Left forelimb (tissue), 1 donor: ENCODE results near the gene DFFB.

Source experiments
- DNase-seq: peaks from one replicate; pipeline ENCODE4 v3.0.0-alpha.2; 2018; ENCODE audit warnings: low spot score

The DFFB gene

DNA sequence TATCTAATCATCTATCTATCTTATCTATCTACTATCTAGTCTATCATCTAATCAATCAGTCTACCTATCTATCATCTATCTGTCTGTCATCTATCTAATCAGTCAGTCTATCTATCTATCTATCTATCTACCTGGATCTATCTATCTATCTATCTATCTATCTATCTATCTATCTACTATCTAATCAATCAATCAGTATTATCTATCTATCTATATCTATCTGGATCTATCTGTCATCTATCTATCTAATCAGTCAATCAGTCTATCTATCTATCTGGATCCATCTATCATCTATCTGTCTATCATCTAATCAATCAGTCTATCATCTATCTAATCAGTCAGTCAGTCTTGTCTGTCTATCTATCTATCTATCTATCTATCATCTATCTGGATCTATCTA lies 69.7 kb downstream of the DFFB start:
- no peak for DNase-seq

DNA sequence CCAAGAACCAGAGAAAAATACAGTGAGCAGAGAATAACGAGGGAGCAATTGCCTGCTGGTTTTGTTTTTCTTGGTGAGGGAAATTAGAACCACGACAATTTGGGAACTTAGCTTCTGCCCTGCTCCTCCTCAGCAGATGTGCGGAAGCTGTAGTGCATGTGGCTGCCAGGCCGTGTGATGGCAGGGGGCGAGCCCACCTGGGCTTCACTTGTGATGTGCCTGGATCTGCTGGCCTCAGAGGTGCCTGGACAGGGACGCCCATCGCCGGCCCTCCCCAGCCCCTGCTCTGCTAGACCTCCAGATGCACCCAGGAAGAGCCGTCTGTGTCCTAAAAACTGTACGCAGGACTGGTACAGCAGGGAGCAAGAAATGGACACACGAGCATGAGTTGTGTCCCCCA lies 71.3 kb downstream of the DFFB start:
- DNase-seq: no peak

DNA sequence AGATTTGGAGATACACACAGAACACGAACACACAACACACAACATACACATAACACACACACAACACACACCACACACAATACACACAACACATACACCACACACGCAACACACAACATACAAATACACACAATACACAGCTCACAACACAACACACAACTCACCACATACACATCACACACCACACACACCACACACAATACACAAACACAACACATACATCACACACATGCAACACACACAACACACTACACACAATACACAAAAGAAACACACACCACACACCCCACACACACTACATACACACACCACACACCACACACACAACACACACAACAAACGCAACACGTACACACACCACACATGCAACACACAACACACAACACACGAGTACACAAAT lies 71.8 kb downstream of the DFFB start:
- no peak for DNase-seq

DNA sequence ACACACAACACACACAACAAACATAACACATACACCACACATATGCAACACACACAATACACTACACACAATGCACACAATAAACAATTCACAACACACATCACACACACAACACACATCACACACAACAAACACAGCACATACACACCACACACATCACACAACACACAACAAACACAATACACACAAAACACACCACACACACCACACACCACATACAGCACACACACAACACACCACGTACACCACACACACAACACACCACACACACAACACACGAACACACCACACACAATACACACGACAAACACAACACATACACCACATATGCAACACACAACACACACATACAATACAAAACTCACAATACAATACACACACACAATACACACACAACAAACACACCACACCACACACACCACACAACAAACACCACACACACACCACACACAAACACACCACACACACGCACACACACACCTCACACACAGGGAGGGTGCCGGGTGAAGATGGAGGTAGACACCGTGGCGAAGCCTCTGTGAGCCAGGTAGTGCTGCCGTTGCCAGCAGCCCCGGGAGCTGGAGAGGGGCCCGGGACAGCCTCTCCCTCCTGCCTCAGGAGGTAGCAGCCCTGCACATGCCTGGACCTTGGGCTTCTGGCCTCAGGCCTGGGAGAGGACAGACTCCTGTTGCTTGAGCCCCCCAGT lies 73.2 kb downstream of the DFFB start:
- DNase-seq: no peak

DNA sequence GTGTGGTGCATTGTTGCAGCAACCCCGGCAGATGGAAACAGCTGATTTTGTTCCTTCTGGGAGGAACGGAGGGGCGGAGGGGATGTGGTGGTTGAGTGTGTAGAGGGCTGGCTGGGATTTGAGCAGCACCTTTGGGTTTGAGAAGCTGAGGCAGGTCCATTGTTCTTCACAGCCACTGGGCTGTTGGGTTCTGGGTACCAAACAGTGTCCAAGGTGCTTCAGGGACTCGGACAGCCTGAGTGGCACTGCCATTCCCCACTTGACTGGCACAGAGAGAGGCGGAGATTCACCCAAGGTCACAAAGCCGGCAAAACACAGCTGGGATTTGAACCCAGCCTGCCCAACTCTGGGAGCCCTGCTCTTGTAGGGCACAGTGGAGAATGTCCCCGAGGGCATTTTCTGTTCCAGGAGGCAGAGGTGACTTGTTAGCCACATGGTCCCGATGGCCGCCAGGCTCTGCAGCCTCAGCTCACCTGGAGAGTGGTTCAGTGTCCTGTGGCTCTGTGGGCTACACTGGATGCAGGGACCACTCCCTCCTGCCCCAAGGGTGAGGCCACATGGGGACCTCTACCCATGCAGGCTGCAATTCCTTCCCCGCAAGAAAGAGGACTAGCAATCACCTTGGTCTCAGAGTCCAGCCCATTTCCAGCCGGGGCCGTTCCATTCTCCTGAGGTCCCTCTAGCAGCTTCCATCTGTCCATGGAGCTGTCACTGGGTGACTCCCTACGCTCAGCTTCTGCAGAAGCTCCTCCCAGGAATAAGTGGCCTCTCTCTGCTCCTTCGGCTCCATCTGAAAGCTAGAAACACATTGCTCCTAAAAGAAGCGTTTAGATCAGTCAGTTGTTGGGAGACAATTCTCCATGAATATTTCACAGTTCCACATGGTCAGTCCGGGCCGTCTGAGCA lies 74.0 kb downstream of the DFFB start:
- DNase-seq: no peak

DNA sequence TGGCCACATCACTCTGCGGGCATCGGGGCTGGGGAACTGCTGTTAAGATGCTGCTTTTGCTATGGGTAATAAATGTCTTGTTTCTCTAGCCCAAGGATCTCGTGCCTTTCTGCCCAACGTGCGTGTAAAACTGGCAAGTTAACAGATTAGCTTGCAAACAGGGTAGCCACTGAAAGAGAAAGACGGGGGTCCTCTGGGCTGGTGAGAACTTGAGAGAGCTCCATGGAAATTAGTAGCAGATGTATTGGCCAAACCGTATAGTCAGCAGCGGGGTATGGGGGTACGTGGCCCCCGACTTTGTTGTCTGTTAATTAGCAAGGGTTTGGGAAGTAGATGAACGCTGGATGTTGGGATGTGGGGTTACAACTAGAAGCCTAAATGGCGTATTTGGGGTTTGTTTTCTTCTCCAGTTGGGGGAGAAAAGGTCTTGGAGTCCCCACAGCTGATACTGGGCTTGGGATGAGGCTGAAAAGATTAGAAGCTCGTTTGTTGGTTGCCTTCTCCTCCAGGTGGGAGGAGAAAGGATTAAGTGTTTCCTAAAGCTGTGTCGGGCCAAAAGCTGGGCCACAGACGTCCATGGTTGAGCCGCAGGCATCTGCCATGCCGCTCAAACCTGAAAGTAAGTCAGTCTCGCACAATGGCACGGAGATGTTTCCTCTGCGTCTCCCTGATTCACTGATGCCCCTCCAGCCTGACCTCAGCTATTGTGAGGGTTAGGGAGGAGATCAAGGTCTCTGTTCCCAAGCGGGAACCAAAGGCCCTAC lies 75.1 kb downstream of the DFFB start:
- no peak for DNase-seq
